K562 (cell line): Measurements from ENCODE around the gene DPM2. TPM values are rescaled to one million over a fixed set of nuclear protein-coding genes. Genes with fewer than 3 reads are reported as not detected.

Source experiments
- ATF7 ChIP-seq: fragments of 450-650 bp; IDR thresholded peaks from 2 replicates; pipeline ENCODE4 v1.7.1; 2014; ENCODE audit warnings: mild to moderate bottlenecking, moderate library complexity
- CEBPG ChIP-seq, 3 experiments: fragments of 200-800 bp in 1 of 3; sonication (Bioruptor generic) in 1 of 3; sonication (generic) in 1 of 3; formaldehyde crosslinking in 1 of 3; IDR thresholded peaks in 2 of 3; conservative IDR thresholded peaks in 1 of 3; 2 replicates each; pipeline versions ENCODE4 v1.6.1 to v1.8.0; 2016 to 2022; ENCODE audit warnings: missing compliant biosample characterization in 2 of 3, missing genetic modification characterization in 2 of 3, mild to moderate bottlenecking in 1 of 3, missing genetic modification reagents in 1 of 3
- CHCHD3 ChIP-seq: fragments of 250-450 bp; sonication (Bioruptor Pico); IDR thresholded peaks from 2 replicates; pipeline ENCODE4 v2.1.2; 2022; ENCODE audit warnings: mild to moderate bottlenecking
- DACH1 ChIP-seq: fragments of 450-650 bp; IDR thresholded peaks from 2 replicates; pipeline ENCODE4 v1.6.1; 2018; ENCODE audit not compliant: partially characterized antibody
- FIP1L1 ChIP-seq: fragments of 200-400 bp; formaldehyde crosslinking; IDR thresholded peaks from 2 replicates; pipeline ENCODE4 v1.6.1; 2018; ENCODE audit warnings: mild to moderate bottlenecking, low read depth, low read length; ENCODE audit not compliant: poor library complexity, severe bottlenecking
- KDM5B ChIP-seq: fragments of 200-600 bp; sonication (generic); IDR thresholded peaks from 2 replicates; pipeline ENCODE4 v1.6.1; 2012; ENCODE audit warnings: low read depth, mild to moderate bottlenecking, moderate library complexity, low read length, control low read depth, inconsistent platforms; ENCODE audit not compliant: insufficient replicate concordance
- NBN ChIP-seq: fragments of 450-650 bp; IDR thresholded peaks from 2 replicates; pipeline ENCODE4 v1.6.1; 2016; ENCODE audit warnings: low read depth, mild to moderate bottlenecking
- NRF1 ChIP-seq, 2 experiments: fragments of 450-650 bp; IDR thresholded peaks in 1 of 2; conservative IDR thresholded peaks in 1 of 2; 2 replicates each; pipeline ENCODE4 v1.6.1; 2014; ENCODE audit warnings: mild to moderate bottlenecking in 2 of 2
- RUNX1 ChIP-seq: sonication (generic); IDR thresholded peaks from 2 replicates; pipeline ENCODE4 v1.6.1; 2016; ENCODE audit warnings: antibody characterized with exemption, low read depth
- SMAD4 ChIP-seq: fragments of 250-450 bp; sonication (Bioruptor Pico); conservative IDR thresholded peaks from 2 replicates; pipeline ENCODE4 v1.8.0; 2021; ENCODE audit warnings: inconsistent platforms, mild to moderate bottlenecking, moderate library complexity
- SMARCE1 ChIP-seq: fragments of 450-650 bp; IDR thresholded peaks from 2 replicates; pipeline ENCODE4 v1.7.1; 2016; ENCODE audit warnings: mild to moderate bottlenecking
- STAT5A ChIP-seq: IDR thresholded peaks from 2 replicates; pipeline ENCODE4 v1.6.1; 2012; ENCODE audit warnings: low read length, inconsistent platforms, borderline replicate concordance
- TEAD1 ChIP-seq, 2 experiments: fragments of 450-650 bp in 1 of 2; sonication (generic) in 1 of 2; formaldehyde crosslinking; IDR thresholded peaks; 2 replicates each; pipeline versions ENCODE4 v1.4.0 to v1.8.0; 2020 to 2022; ENCODE audit warnings: mild to moderate bottlenecking in 2 of 2, missing genetic modification reagents in 1 of 2
- ZFX ChIP-seq: sonication (generic); formaldehyde crosslinking; IDR thresholded peaks from 2 replicates; pipeline ENCODE4 v1.8.0; 2022; ENCODE audit warnings: mild to moderate bottlenecking, missing genetic modification reagents, moderate library complexity
- ZNF263 ChIP-seq: sonication (generic); formaldehyde crosslinking; IDR thresholded peaks from 2 replicates; pipeline ENCODE4 v1.8.0; 2022; ENCODE audit warnings: mild to moderate bottlenecking, missing genetic modification reagents, borderline replicate concordance
- polyA plus RNA-seq, 8 experiments: library from polyadenylated mRNA; depleted of rRNA in 4 of 8; stranded (reverse) in 5 of 8; unstranded in 3 of 8; fragments of >200 nt; fragmentation: Nextera tagmentation in 2 of 8; fragmentation: Illumina TruSeq in 1 of 8; extraction: Ambion mirVana in 2 of 8; extraction: Trizol in 1 of 8; gene quantifications; 2 replicates each; pipeline versions ENCODE4 v1.2.1 to v1.2.3, GENCODE V29; 2011 to 2014; ENCODE audit warnings: inconsistent platforms in 1 of 8, missing spikeins in 1 of 8
- total RNA-seq, 7 experiments: library from RNA; depleted of rRNA in 6 of 7; stranded (reverse); fragments of >200 nt in 6 of 7; fragmentation: Illumina TruSeq in 2 of 7; extraction: Trizol in 2 of 7; gene quantifications; 2 replicates each; pipeline versions ENCODE4 v1.2.1 to v1.2.3, GENCODE V29; 2011 to 2021; ENCODE audit warnings: low replicate concordance in 1 of 7
- TF ChIP-seq, protein P1 (sequence below): IDR thresholded peaks from 2 replicates; pipeline ENCODE4 v1.6.1; 2014; ENCODE audit warnings: antibody characterized with exemption
- TF ChIP-seq, protein P2 (sequence below): sonication (generic); formaldehyde crosslinking; IDR thresholded peaks from 2 replicates; pipeline ENCODE4 v1.9.0; 2022; ENCODE audit warnings: mild to moderate bottlenecking, missing genetic modification reagents
- TF ChIP-seq, protein P3 (sequence below): sonication (generic); formaldehyde crosslinking; IDR thresholded peaks from 2 replicates; pipeline ENCODE4 v1.8.0; 2022; ENCODE audit warnings: missing genetic modification reagents, mild to moderate bottlenecking, moderate library complexity, borderline replicate concordance
- TF ChIP-seq, protein P4 (sequence below): fragments of 200-800 bp; sonication (Bioruptor generic); IDR thresholded peaks from 2 replicates; pipeline ENCODE4 v1.6.1; 2017; ENCODE audit warnings: missing genetic modification characterization, missing compliant biosample characterization
- TF ChIP-seq, protein P5 (sequence below): fragments of 450-650 bp; IDR thresholded peaks from one replicate; pipeline ENCODE4 v1.6.1; 2018; ENCODE audit warnings: mild to moderate bottlenecking, moderate library complexity; ENCODE audit not compliant: partially characterized antibody

DPM2 gene
- total and polyA plus RNA-seq, 9 of the 15 experiments (the other 6 are each of a cell fraction or from before 2014, with no cell fraction given) = 43.5 to 126 (median 71.1) TPM

DNA sequence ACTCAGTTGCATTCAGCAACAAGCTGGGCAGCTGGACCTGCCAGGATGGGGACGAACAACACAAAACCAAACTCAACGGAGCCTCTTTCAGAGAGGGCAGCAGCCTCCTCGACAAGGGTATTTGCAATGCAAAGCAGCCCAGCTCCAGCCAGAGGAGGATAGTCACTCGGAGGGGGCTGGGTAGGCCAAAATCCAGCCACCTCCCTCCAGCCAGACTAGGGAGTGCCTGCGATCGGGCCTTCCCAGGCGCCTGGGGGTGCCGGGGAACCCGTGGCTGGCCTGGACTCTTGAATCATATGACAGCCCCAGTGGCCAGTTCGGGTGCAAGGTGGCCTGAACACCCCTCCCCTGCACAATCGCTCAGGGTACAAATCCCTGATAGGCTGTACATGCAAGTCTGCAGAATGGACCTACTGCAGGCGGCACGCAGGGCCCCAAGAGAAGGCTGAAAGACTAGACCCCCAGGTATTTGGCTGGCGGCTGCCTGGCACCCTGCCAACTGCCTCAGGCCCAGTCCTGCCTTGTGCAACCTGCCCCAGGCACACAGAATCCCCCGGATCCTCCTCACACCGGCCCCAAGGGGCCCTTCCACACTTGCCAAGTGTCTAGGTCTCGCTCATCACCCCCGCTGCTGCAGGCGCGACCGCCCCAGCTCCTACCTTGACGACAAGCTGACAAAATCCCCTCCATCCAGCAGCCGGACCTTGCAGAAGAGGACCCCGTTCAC lies 41.8 kb upstream of the DPM2 start (continued):
- TF ChIP-seq, protein P1, sequence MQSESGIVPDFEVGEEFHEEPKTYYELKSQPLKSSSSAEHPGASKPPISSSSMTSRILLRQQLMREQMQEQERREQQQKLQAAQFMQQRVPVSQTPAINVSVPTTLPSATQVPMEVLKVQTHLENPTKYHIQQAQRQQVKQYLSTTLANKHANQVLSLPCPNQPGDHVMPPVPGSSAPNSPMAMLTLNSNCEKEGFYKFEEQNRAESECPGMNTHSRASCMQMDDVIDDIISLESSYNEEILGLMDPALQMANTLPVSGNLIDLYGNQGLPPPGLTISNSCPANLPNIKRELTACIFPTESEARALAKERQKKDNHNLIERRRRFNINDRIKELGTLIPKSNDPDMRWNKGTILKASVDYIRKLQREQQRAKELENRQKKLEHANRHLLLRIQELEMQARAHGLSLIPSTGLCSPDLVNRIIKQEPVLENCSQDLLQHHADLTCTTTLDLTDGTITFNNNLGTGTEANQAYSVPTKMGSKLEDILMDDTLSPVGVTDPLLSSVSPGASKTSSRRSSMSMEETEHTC = peak; percentile 70; the same call in 1 of the 2 replicates
- TF ChIP-seq STAT5A = no peak
- TF ChIP-seq NRF1 (conservative IDR thresholded peaks at IDR 0.05 in 1 of 2, IDR thresholded peaks at IDR 0.05 in 1 of 2) = 0 out of 4 replicates have a peak, but pooled peaks of 1 of the 2 experiments have one; percentile 20
- TF ChIP-seq, protein P2, sequence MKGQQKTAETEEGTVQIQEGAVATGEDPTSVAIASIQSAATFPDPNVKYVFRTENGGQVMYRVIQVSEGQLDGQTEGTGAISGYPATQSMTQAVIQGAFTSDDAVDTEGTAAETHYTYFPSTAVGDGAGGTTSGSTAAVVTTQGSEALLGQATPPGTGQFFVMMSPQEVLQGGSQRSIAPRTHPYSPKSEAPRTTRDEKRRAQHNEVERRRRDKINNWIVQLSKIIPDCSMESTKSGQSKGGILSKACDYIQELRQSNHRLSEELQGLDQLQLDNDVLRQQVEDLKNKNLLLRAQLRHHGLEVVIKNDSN (CRISPR knock-in tag) = peak; percentile 66
- peak; percentile 83 for TF ChIP-seq ZFX (CRISPR knock-in tag)
- TF ChIP-seq DACH1 = no peak
- no peak for TF ChIP-seq NBN
- TF ChIP-seq, protein P3, sequence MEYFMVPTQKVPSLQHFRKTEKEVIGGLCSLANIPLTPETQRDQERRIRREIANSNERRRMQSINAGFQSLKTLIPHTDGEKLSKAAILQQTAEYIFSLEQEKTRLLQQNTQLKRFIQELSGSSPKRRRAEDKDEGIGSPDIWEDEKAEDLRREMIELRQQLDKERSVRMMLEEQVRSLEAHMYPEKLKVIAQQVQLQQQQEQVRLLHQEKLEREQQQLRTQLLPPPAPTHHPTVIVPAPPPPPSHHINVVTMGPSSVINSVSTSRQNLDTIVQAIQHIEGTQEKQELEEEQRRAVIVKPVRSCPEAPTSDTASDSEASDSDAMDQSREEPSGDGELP = peak; percentile 81
- TF ChIP-seq KDM5B = peak; percentile 47
- peak; percentile 18 for TF ChIP-seq FIP1L1
- TF ChIP-seq ATF7 = no peak
- TF ChIP-seq, protein P4, sequence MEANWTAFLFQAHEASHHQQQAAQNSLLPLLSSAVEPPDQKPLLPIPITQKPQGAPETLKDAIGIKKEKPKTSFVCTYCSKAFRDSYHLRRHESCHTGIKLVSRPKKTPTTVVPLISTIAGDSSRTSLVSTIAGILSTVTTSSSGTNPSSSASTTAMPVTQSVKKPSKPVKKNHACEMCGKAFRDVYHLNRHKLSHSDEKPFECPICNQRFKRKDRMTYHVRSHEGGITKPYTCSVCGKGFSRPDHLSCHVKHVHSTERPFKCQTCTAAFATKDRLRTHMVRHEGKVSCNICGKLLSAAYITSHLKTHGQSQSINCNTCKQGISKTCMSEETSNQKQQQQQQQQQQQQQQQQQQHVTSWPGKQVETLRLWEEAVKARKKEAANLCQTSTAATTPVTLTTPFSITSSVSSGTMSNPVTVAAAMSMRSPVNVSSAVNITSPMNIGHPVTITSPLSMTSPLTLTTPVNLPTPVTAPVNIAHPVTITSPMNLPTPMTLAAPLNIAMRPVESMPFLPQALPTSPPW (CRISPR knock-in tag) = 0 out of 2 replicates have a peak, but pooled peaks have one; percentile 30
- 0 out of 2 replicates have a peak, but pooled peaks have one; percentile 31 for TF ChIP-seq RUNX1
- 0 out of 2 replicates have a peak, but pooled peaks have one; percentile 34 for TF ChIP-seq CEBPG (CRISPR knock-in tag; IDR thresholded peaks at IDR 0.05)
- TF ChIP-seq CEBPG (tag; conservative IDR thresholded peaks at IDR 0.05 in 1 of 2, IDR thresholded peaks at IDR 0.05 in 1 of 2) = no peak
- TF ChIP-seq TEAD1 (CRISPR knock-in tag; IDR thresholded peaks at IDR 0.05) = 0 out of 4 replicates have a peak, but pooled peaks of 1 of the 2 experiments have one; percentile 75
- TF ChIP-seq ZNF263 (CRISPR knock-in tag) = no peak
- TF ChIP-seq, protein P5, sequence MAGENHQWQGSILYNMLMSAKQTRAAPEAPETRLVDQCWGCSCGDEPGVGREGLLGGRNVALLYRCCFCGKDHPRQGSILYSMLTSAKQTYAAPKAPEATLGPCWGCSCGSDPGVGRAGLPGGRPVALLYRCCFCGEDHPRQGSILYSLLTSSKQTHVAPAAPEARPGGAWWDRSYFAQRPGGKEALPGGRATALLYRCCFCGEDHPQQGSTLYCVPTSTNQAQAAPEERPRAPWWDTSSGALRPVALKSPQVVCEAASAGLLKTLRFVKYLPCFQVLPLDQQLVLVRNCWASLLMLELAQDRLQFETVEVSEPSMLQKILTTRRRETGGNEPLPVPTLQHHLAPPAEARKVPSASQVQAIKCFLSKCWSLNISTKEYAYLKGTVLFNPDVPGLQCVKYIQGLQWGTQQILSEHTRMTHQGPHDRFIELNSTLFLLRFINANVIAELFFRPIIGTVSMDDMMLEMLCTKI = no peak
- no peak for TF ChIP-seq CHCHD3 (CRISPR knock-in tag)
- TF ChIP-seq SMAD4 = peak; percentile 53
- TF ChIP-seq SMARCE1 = 0 out of 2 replicates have a peak, but pooled peaks have one; percentile 9
- TF ChIP-seq, all 486 proteins: peak for 33
